Lung (tissue), 12 donors: Measurements from ENCODE around the gene FOXE3. TPM values are rescaled to one million over a fixed set of nuclear protein-coding genes. Genes with fewer than 3 reads are reported as not detected.
A peak's percentile ranks its signal among the peaks of the same experiment; 100 is the strongest.

Source experiments
- ATAC-seq: fragments of 200-7000 bp; cut with Tn5 transposase; one replicate; pipeline ENCODE4 v1.9.1; 2020; ENCODE audit warnings: moderate number of reproducible peaks; ENCODE audit not compliant: insufficient read depth, low FRiP score
- DNase-seq, 3 donors: peaks; one replicate each; pipeline ENCODE4 v3.0.0-alpha.2; 2013 to 2017
- H3K27ac ChIP-seq, 2 donors: one replicate each; pipeline ENCODE4 v1.5.1; 2013; ENCODE audit warnings: mild to moderate bottlenecking in 2 of 2, moderate library complexity in 2 of 2, control low read depth in 1 of 2, inconsistent platforms in 1 of 2, low read depth in 1 of 2, low read length in 1 of 2
- H3K27me3 ChIP-seq, 3 donors: one replicate each; pipeline ENCODE4 v1.5.1; 2013; ENCODE audit warnings: low read length in 2 of 3; ENCODE audit not compliant: control insufficient read depth in 3 of 3, insufficient read depth in 3 of 3
- H3K36me3 ChIP-seq, 4 donors: one replicate each; pipeline ENCODE4 v1.5.1; 2013; ENCODE audit warnings: low read length in 4 of 4, mild to moderate bottlenecking in 1 of 4, moderate library complexity in 1 of 4; ENCODE audit not compliant: control insufficient read depth in 4 of 4, insufficient read depth in 4 of 4
- H3K4me1 ChIP-seq, 5 donors: one replicate each; pipeline ENCODE4 v1.5.1; 2013; ENCODE audit warnings: low read length in 5 of 5, mild to moderate bottlenecking in 2 of 5, moderate library complexity in 1 of 5; ENCODE audit not compliant: control insufficient read depth in 5 of 5, insufficient read depth in 5 of 5
- H3K4me3 ChIP-seq: one replicate; pipeline ENCODE4 v1.5.1; 2013; ENCODE audit warnings: mild to moderate bottlenecking, control low read depth, moderate library complexity
- H3K9ac ChIP-seq, 2 donors: one replicate each; pipeline ENCODE4 v1.5.1; 2013; ENCODE audit warnings: low read length in 2 of 2, control low read depth in 1 of 2; ENCODE audit not compliant: insufficient read depth in 1 of 2
- H3K9me3 ChIP-seq, 4 donors: one replicate each; pipeline ENCODE4 v1.5.1; 2013; ENCODE audit warnings: low read length in 3 of 4, mild to moderate bottlenecking in 1 of 4, moderate library complexity in 1 of 4; ENCODE audit not compliant: control insufficient read depth in 4 of 4, insufficient read depth in 3 of 4
- CTCF ChIP-seq: IDR thresholded peaks from 2 replicates; pipeline ENCODE4 v1.5.1; 2012; ENCODE audit warnings: mild to moderate bottlenecking; ENCODE audit errors: control extremely low read depth, extremely low read depth
- WGBS, 2 donors: extraction: QIAGEN DNeasy Blood & Tissue Kit; methylation state at CpG; one replicate each; pipeline ENCODE4 v1.1.7; 2013; 5-methylcytosine and 5-hydroxymethylcytosine counted together
- polyA plus RNA-seq, 2 donors: library from polyadenylated mRNA; stranded (reverse); fragments of 200-250 nt; gene quantifications; one replicate each; pipeline ENCODE4 v1.2.1, GENCODE V29; 2013
- total RNA-seq, 2 donors: library from RNA; depleted of rRNA in 1 of 2; stranded (reverse); fragments of >200 nt in 1 of 2; gene quantifications; one replicate each; pipeline ENCODE4 v1.2.1, GENCODE V29; 2014 to 2021
- donor health status: control.
- donor health status: control.
- donor health status: Bipolar disorder and iron deficiency.
- donor health status: healthy.
- donor health status: DM: yes; HTN: yes; CAD: no.

The FOXE3 gene
- total and polyA plus RNA-seq, 4 donors, result 0.01 TPM; not detected in 3

- Histone ChIP-seq H3K36me3 (no peaks in the 10 kb centered on the region), H3K4me3 (no peak overlapping the region), H3K27ac (no peak overlapping the region), H3K9me3 (no peaks in the 10 kb centered on the region), H3K27me3 (peaks cover 13 to 99% (median 97%) of the 10 kb centered on the region in 3 donors), H3K4me1 (peaks cover 0 to 18% (median 7%) of the 10 kb centered on the region in 5 donors), H3K9ac (no peak overlapping the region)
- TF ChIP-seq CTCF, result no peak
- DNase-seq (peak in 2 of 3 donors; percentile 32 to 60), ATAC-seq (no peak)
- WGBS, 2 donors, result 10 to 11% methylated on average over 15 of the region's 15 CpGs
Measured at GRCh38 chr1:47444297-47444561, 28.1 kb downstream of the FOXE3 start.

- peak in 2 of 3 donors; percentile 53 to 67 for DNase-seq
Measured at GRCh38 chr1:47444562-47445465, 28.7 kb downstream of the FOXE3 start.

GRCh38 chr1:47445823-47446550 lies 29.9 kb downstream of the FOXE3 start:
- peaks cover 8 to 96% (median 94%) of the 10 kb centered on the region in 3 donors for H3K27me3 ChIP-seq
- no peak overlapping the region for H3K9ac ChIP-seq
- peaks cover 0 to 18% (median 10%) of the 10 kb centered on the region in 5 donors for H3K4me1 ChIP-seq
- no peaks in the 10 kb centered on the region for H3K9me3 ChIP-seq
- no peak for TF ChIP-seq CTCF
- H3K27ac ChIP-seq, result no peak overlapping the region
- H3K36me3 ChIP-seq, result no peaks in the 10 kb centered on the region
- DNase-seq (no peak), ATAC-seq (no peak)
- H3K4me3 ChIP-seq, result no peak overlapping the region
- 10 to 17% methylated on average over 25 of the region's 25 CpGs for WGBS, 2 donors

More at GRCh38 chr1:47444562-47445465, 28.7 kb downstream of the FOXE3 start:
- 2 to 5% methylated on average over 69 to 73 of the region's 73 CpGs for WGBS, 2 donors
- H3K36me3 ChIP-seq, result no peaks in the 10 kb centered on the region
- peak; percentile 42 for ATAC-seq
- no peak overlapping the region for H3K9ac ChIP-seq
- H3K4me1 ChIP-seq, result peaks cover 0 to 23% (median 7%) of the 10 kb centered on the region in 5 donors
- H3K27me3 ChIP-seq, result peaks cover 13 to 97% (median 96%) of the 10 kb centered on the region in 3 donors
- no peak overlapping the region for H3K4me3 ChIP-seq
- H3K27ac ChIP-seq, result no peak overlapping the region
- H3K9me3 ChIP-seq, result no peaks in the 10 kb centered on the region
- no peak for TF ChIP-seq CTCF
